Loucy (cell line): Measurements from ENCODE around the gene CDC42BPA.

Experiments used
- H2AFZ ChIP-seq: fragments of 200-600 bp; sonication (generic); 2 replicates; pipeline ENCODE4 v1.6.0; 2016; ENCODE audit warnings: antibody characterized with exemption, mild to moderate bottlenecking, low read length, moderate library complexity
- H3F3A ChIP-seq: fragments of 200-600 bp; 2 replicates; pipeline ENCODE4 v1.6.0; 2016; ENCODE audit warnings: antibody characterized with exemption, low read depth, mild to moderate bottlenecking
- H3K27me3 ChIP-seq: fragments of 200-600 bp; sonication (generic); 2 replicates; pipeline ENCODE4 v1.6.1; 2014; ENCODE audit warnings: low read length, mild to moderate bottlenecking; ENCODE audit not compliant: insufficient read depth, poor library complexity, severe bottlenecking
- H3K36me3 ChIP-seq: fragments of 200-600 bp; sonication (generic); 2 replicates; pipeline ENCODE4 v1.6.1; 2016; ENCODE audit warnings: low read length; ENCODE audit not compliant: insufficient read depth
- H3K4me1 ChIP-seq: fragments of 200-600 bp; sonication (generic); 2 replicates; pipeline ENCODE4 v1.5.1; 2014; ENCODE audit warnings: low read length, mild to moderate bottlenecking; ENCODE audit not compliant: insufficient read depth, poor library complexity, severe bottlenecking
- H3K4me2 ChIP-seq: fragments of 200-600 bp; sonication (generic); 2 replicates; pipeline ENCODE4 v1.6.0; 2014; ENCODE audit warnings: antibody characterized with exemption, low read length, low read depth, mild to moderate bottlenecking; ENCODE audit not compliant: poor library complexity, severe bottlenecking
- H3K4me3 ChIP-seq: fragments of 200-600 bp; sonication (generic); 2 replicates; pipeline ENCODE4 v1.5.1; 2014; ENCODE audit warnings: low read length, mild to moderate bottlenecking, mixed read lengths; ENCODE audit not compliant: poor library complexity, severe bottlenecking
- H3K79me2 ChIP-seq: fragments of 200-600 bp; sonication (generic); 2 replicates; pipeline ENCODE4 v1.6.1; 2014; ENCODE audit warnings: low read length; ENCODE audit not compliant: insufficient read depth
- H3K9ac ChIP-seq: fragments of 200-600 bp; sonication (generic); 2 replicates; pipeline ENCODE4 v1.6.0; 2014; ENCODE audit warnings: mild to moderate bottlenecking, low read depth, low read length, moderate library complexity; ENCODE audit not compliant: poor library complexity, severe bottlenecking
- H3K9me2 ChIP-seq: fragments of 200-600 bp; sonication (generic); replicated peaks from 2 replicates; pipeline ENCODE4 v1.6.1; 2016; ENCODE audit warnings: low read depth, low read length, mixed read lengths
- H3K9me3 ChIP-seq: fragments of 200-600 bp; sonication (generic); 2 replicates; pipeline ENCODE4 v1.6.1; 2014; ENCODE audit warnings: mild to moderate bottlenecking, antibody characterized with exemption, low read length, low read depth; ENCODE audit not compliant: insufficient read depth
- H4K20me1 ChIP-seq: fragments of 200-600 bp; sonication (generic); 2 replicates; pipeline ENCODE4 v1.6.0; 2014; ENCODE audit warnings: antibody characterized with exemption, low read length, mild to moderate bottlenecking; ENCODE audit not compliant: insufficient read depth, poor library complexity, severe bottlenecking
- CTCF ChIP-seq: fragments of 200-600 bp; sonication (generic); conservative IDR thresholded peaks from 2 replicates; pipeline ENCODE4 v1.5.1; 2014; ENCODE audit warnings: mild to moderate bottlenecking, antibody characterized with exemption, low read length
- EZH2phosphoT487 ChIP-seq: fragments of 200-600 bp; IDR thresholded peaks from 2 replicates; pipeline ENCODE4 v1.6.1; 2018; ENCODE audit warnings: antibody characterized with exemption, mild to moderate bottlenecking, moderate library complexity, borderline replicate concordance

CDC42BPA gene

GRCh38 chr1:226984521-226985238 lies 333.6 kb downstream of the CDC42BPA start:
- Histone ChIP-seq H4K20me1 (no peaks in the 10 kb centered on the region), H3K36me3 (peaks cover 52% of the 10 kb centered on the region; the same call in 1 of the 2 replicates), H3K4me3 (no peak overlapping the region), H3K79me2 (no peaks in the 10 kb centered on the region), H3K4me1 (no peaks in the 10 kb centered on the region), H3K4me2 (no peak overlapping the region), H3K9me3 (no peaks in the 10 kb centered on the region), H3F3A (no peaks in the 10 kb centered on the region), H3K9me2 (no peaks in the 10 kb centered on the region), H2AFZ (no peak overlapping the region), H3K9ac (no peak overlapping the region), H3K27me3 (no peaks in the 10 kb centered on the region)
- TF ChIP-seq EZH2phosphoT487: no peak

- no peaks in the 10 kb centered on the region for H4K20me1 ChIP-seq
- H3K4me2 ChIP-seq: no peak overlapping the region
- TF ChIP-seq CTCF: no peak
- TF ChIP-seq EZH2phosphoT487: no peak
- H2AFZ ChIP-seq: no peak overlapping the region
- no peaks in the 10 kb centered on the region for H3K9me2 ChIP-seq
- H3F3A ChIP-seq: no peaks in the 10 kb centered on the region
- no peak overlapping the region for H3K4me3 ChIP-seq
- no peaks in the 10 kb centered on the region for H3K4me1 ChIP-seq
- H3K9ac ChIP-seq: no peak overlapping the region
- no peaks in the 10 kb centered on the region for H3K79me2 ChIP-seq
- peaks cover 52% of the 10 kb centered on the region; the same call in 1 of the 2 replicates for H3K36me3 ChIP-seq
- H3K9me3 ChIP-seq: no peaks in the 10 kb centered on the region
- no peaks in the 10 kb centered on the region for H3K27me3 ChIP-seq
Observed at GRCh38 chr1:226983992-226984364, 334.3 kb downstream of the CDC42BPA start.

- no peaks in the 10 kb centered on the region for H3K9me3 ChIP-seq
- H4K20me1 ChIP-seq: no peaks in the 10 kb centered on the region
- H2AFZ ChIP-seq: no peak overlapping the region
- H3K4me1 ChIP-seq: no peaks in the 10 kb centered on the region
- H3K9me2 ChIP-seq: no peaks in the 10 kb centered on the region
- H3K27me3 ChIP-seq: no peaks in the 10 kb centered on the region
- H3K4me3 ChIP-seq: no peak overlapping the region
- no peaks in the 10 kb centered on the region for H3F3A ChIP-seq
- H3K79me2 ChIP-seq: no peaks in the 10 kb centered on the region
- H3K9ac ChIP-seq: no peak overlapping the region
- TF ChIP-seq CTCF (no peak), EZH2phosphoT487 (no peak)
- H3K36me3 ChIP-seq: peaks cover 58% of the 10 kb centered on the region; the same call in 1 of the 2 replicates
- H3K4me2 ChIP-seq: no peak overlapping the region
Observed at GRCh38 chr1:226983247-226983991, 334.9 kb downstream of the CDC42BPA start.
